Lower leg skin (tissue), 3 donors: Measurements from ENCODE around the gene MAP3K14.

Experiments
- CTCF ChIP-seq, 3 donors: fragments of 450-650 bp; IDR thresholded peaks; one replicate each; pipeline ENCODE4 v1.5.1; 2016; ENCODE audit warnings: antibody characterized with exemption in 3 of 3, mild to moderate bottlenecking in 3 of 3, moderate library complexity in 2 of 3
- POLR2A ChIP-seq, 2 donors: fragments of 450-650 bp; IDR thresholded peaks; one replicate each; pipeline ENCODE4 v1.6.1; 2016 to 2017; ENCODE audit warnings: antibody characterized with exemption in 2 of 2, mild to moderate bottlenecking in 1 of 2, moderate library complexity in 1 of 2

- TF ChIP-seq CTCF (IDR thresholded peaks at IDR 0.05) (no peak), POLR2A (IDR thresholded peaks at IDR 0.05) (no peak)
These were observed 94.4 kb downstream of the MAP3K14 start for GRCh38 chr17:45222289-45222995.
